Prostate gland (tissue), 2 donors: ENCODE data around the gene BTBD2.

ENCODE experiments used
- POLR2A ChIP-seq: fragments of 450-650 bp; IDR thresholded peaks from one replicate; pipeline ENCODE4 v1.6.1; 2016; ENCODE audit warnings: antibody characterized with exemption, mild to moderate bottlenecking
- POLR2AphosphoS5 ChIP-seq: sonication (generic); formaldehyde crosslinking; IDR thresholded peaks from one replicate; pipeline ENCODE4 v1.6.1; 2017; ENCODE audit warnings: antibody characterized with exemption
- TF ChIP-seq, protein P1 (sequence below), 4 experiments: fragments of 200-600 bp in 2 of 4; fragments of 450-650 bp in 2 of 4; sonication (generic) in 2 of 4; IDR thresholded peaks; 1 replicate in 3 of 4; 2 replicates in 1 of 4; pipeline ENCODE4 v1.5.1; 2016 to 2019; ENCODE audit warnings: antibody characterized with exemption in 4 of 4, mild to moderate bottlenecking in 2 of 4, moderate library complexity in 2 of 4

DNA sequence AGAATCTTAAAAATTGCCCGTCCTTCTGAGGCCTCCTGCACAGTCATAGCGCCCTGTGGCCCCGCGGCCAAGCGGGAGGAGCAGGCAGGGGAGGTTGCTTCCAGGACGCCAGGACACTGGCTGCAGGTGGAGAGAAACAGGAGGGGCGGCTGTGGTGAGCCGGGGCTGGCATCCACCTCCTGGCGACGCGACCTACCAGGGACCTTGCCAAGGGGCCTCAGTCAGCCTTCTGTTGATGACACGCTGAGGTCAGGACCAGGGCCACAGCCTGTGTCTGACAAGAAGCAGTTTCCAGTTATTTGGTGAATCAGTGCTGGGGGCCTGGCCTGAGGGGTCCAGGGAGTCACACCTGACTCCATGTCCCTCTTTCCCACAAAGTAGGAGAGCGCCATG lies 48.9 kb upstream of the BTBD2 start:
- TF ChIP-seq, protein P1, sequence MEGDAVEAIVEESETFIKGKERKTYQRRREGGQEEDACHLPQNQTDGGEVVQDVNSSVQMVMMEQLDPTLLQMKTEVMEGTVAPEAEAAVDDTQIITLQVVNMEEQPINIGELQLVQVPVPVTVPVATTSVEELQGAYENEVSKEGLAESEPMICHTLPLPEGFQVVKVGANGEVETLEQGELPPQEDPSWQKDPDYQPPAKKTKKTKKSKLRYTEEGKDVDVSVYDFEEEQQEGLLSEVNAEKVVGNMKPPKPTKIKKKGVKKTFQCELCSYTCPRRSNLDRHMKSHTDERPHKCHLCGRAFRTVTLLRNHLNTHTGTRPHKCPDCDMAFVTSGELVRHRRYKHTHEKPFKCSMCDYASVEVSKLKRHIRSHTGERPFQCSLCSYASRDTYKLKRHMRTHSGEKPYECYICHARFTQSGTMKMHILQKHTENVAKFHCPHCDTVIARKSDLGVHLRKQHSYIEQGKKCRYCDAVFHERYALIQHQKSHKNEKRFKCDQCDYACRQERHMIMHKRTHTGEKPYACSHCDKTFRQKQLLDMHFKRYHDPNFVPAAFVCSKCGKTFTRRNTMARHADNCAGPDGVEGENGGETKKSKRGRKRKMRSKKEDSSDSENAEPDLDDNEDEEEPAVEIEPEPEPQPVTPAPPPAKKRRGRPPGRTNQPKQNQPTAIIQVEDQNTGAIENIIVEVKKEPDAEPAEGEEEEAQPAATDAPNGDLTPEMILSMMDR (IDR thresholded peaks at IDR 0.05), result no peak
- TF ChIP-seq POLR2A (no peak), POLR2AphosphoS5 (no peak)
